ENCODE measurements around the gene BNIP3.

BNIP3 gene

DNA sequence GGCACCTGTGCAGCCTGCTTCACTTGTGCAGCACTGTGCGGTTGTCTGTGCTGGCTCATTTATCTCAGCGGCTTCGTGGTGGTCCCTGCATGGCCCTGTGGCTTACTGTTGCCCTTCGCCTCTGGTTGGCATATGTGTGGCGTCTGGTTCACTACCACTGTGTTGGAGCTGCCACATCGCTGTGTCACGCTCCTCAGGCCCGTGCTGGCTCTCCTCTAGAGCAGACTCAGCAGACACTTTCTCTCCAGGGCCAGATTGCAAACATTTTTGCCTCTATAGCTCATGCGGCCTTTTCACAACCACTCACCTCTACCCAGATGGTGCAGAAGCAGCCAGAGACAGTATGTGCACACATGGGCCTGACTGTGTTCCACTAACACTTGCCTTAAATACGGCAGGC, 43.0 kb downstream of the BNIP3 start:
- no peak for TF ChIP-seq GATA3 (IDR thresholded peaks at IDR 0.05; ENCODE audit: low read depth, low read length)
- no peak for TF ChIP-seq GATA2 (IDR thresholded peaks at IDR 0.05; ENCODE audit: low read depth, low read length)

- TF ChIP-seq GATA2 (IDR thresholded peaks at IDR 0.05; ENCODE audit: low read depth, low read length): no peak
- no peak for TF ChIP-seq GATA3 (IDR thresholded peaks at IDR 0.05; ENCODE audit: low read depth, low read length)
Measured at GRCh38 chr10:131937836-131938235, 43.9 kb downstream of the BNIP3 start.

DNA sequence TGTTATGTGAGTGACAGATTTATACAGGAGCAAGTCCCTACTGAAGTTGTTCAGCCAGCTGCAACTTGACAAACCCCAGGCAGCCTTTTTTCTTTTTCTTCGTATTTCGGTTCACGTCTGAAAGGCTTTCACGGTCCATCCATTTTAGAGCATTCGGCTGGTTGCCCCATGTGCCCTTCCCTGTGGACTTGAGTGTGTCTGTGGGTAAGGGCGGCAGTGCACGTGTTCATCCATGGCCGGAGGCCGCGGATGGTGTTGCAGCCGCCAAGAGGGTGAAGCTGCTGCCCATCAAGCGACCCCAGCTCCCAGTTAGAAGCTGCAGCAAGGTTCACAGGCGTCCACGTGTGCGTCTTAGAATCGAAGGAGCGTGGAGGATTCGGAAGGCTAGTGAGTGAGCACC, 45.0 kb downstream of the BNIP3 start:
- no peak for TF ChIP-seq GATA2 (IDR thresholded peaks at IDR 0.05; ENCODE audit: low read depth, low read length)
- no peak for TF ChIP-seq GATA3 (IDR thresholded peaks at IDR 0.05; ENCODE audit: low read depth, low read length)

- TF ChIP-seq GATA2 (IDR thresholded peaks at IDR 0.05; ENCODE audit: low read depth, low read length): no peak
- no peak for TF ChIP-seq GATA3 (IDR thresholded peaks at IDR 0.05; ENCODE audit: low read depth, low read length)
Measured at GRCh38 chr10:131936294-131936693, 45.4 kb downstream of the BNIP3 start.

GRCh38 chr10:131935260-131935659, 46.5 kb downstream of the BNIP3 start:
- TF ChIP-seq GATA2 (IDR thresholded peaks at IDR 0.05; ENCODE audit: low read depth, low read length): no peak
- no peak for TF ChIP-seq GATA3 (IDR thresholded peaks at IDR 0.05; ENCODE audit: low read depth, low read length)

GRCh38 chr10:131934769-131935168, 47.0 kb downstream of the BNIP3 start:
- TF ChIP-seq GATA3 (IDR thresholded peaks at IDR 0.05; ENCODE audit: low read depth, low read length) (no peak), GATA2 (IDR thresholded peaks at IDR 0.05; ENCODE audit: low read depth, low read length) (no peak)

DNA sequence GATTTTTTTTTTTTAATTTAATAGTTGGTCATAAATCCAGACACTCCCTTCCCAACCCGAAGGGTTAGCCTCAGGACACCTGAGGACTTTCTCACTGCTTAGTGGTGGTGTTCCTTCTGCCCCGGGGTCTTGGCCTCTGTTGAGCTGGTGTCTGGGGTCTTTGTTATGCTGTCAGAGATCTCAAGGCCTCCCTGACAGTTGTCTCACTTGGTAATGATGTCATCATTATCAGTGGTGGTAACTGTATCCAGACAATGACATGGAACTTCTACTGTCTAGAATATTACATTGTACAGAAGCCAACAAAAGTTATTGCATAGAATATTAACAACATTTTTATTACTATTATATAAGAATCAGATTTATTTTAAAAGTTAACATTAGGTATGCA, 48.0 kb downstream of the BNIP3 start:
- no peak for TF ChIP-seq GATA3 (IDR thresholded peaks at IDR 0.05; ENCODE audit: low read depth, low read length)
- TF ChIP-seq GATA2 (IDR thresholded peaks at IDR 0.05; ENCODE audit: low read depth, low read length): no peak

- no peak for TF ChIP-seq GATA3 (IDR thresholded peaks at IDR 0.05; ENCODE audit: low read depth, low read length)
- no peak for TF ChIP-seq GATA2 (IDR thresholded peaks at IDR 0.05; ENCODE audit: low read depth, low read length)
Measured at GRCh38 chr10:131933016-131933695, 48.6 kb downstream of the BNIP3 start.

DNA sequence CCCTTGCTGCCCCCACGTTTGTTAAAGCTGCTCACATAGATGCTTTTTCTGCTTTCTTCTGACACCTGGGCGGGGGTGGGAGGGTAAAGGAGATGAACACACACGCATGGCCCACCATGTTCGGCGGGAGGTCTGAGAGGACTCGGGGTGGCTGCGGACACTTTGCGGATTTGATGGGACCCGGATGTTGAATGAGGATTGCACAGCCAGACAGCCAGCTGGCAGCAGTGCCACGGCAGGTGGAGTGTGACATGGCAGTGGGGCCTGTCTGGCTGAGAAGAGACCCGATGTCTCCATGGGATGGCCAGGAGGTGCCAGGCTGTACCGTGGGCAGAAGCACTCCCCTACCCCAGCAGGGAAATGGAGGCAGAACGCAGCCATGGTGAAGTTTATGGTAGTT, 49.7 kb downstream of the BNIP3 start:
- TF ChIP-seq GATA2 (IDR thresholded peaks at IDR 0.05; ENCODE audit: low read depth, low read length) (no peak), GATA3 (IDR thresholded peaks at IDR 0.05; ENCODE audit: low read depth, low read length) (no peak)

DNA sequence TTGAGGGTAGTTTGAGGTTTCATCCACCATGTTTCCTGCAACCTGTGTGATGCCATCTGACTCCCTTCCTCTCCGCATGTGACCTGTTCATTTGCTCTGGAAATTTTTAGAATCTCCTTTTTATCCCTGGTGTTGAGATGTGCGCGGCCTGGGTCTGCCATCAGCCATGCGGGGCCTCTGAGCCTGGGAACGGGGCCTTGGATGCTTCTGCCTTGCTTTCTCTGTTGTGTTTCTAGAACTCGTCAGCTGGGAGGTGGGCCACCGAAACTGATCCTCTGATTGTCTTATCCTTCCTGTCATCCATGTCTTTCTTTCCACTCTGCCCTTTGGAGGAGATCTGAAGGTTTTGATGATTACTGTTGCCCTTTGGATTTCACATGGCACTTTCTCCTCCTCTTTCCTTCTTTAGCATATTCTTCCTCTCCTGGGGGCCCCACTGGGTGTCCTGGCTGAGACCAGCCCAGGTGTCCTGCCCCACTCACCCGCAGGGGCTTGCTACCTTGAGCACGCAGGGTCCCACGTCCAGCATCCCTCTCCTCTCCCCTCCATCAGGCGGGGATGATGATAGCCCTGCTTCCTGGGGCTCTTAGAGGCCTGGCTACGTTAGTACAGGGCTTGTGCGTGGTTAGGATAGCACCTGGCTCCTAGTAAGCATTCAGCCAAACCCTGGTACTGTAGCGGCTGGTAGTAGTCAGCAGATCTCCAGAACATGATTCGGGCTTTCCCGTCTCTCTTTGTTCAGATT, 51.0 kb downstream of the BNIP3 start:
- TF ChIP-seq GATA2 (IDR thresholded peaks at IDR 0.05; ENCODE audit: low read depth, low read length) (no peak), GATA3 (IDR thresholded peaks at IDR 0.05; ENCODE audit: low read depth, low read length) (no peak)

DNA sequence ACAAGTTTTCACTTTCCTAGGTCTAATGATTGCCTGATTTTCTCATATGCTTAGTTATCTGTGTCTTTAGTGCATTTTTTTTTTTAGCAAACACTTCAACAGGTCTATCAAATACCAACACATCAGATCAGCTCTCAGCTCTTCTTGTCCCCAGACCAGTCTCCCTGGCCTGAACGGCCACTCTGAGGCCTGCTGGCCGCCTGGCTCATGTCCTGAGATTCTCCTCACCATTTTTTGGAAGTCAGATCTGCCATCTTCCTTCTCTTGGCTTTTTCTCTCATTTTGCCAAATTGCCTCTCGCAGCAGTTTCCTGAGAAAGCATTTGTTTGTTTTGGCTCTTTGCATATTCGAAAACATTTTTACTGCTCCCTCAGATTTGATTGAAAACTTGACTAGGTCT, 51.6 kb downstream of the BNIP3 start:
- TF ChIP-seq GATA3 (IDR thresholded peaks at IDR 0.05; ENCODE audit: low read depth, low read length) (no peak), GATA2 (IDR thresholded peaks at IDR 0.05; ENCODE audit: low read depth, low read length) (no peak)

- TF ChIP-seq GATA3 (IDR thresholded peaks at IDR 0.05; ENCODE audit: low read depth, low read length) (no peak), GATA2 (IDR thresholded peaks at IDR 0.05; ENCODE audit: low read depth, low read length) (no peak)
Measured at GRCh38 chr10:131929122-131929845, 52.4 kb downstream of the BNIP3 start.

GRCh38 chr10:131928248-131929095, 53.3 kb downstream of the BNIP3 start:
- no peak for TF ChIP-seq GATA2 (IDR thresholded peaks at IDR 0.05; ENCODE audit: low read depth, low read length)
- no peak for TF ChIP-seq GATA3 (IDR thresholded peaks at IDR 0.05; ENCODE audit: low read depth, low read length)

All from SH-SY5Y (cell line).